Measurements from ENCODE around the gene GRK5.

DNA sequence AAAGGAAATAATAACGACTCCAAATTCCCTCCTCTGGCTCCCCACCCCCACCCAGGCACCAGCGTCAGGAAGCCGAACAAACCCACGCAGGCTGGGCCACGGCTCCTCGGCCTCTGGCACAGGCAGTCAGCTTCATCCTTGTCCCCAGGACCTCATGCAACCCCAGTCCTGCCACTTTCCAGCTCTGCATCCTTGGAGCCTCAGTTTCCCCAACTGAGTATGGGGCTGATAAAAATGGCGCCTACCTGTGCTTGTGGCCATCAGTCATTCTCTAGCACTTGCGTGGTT lies 198.1 kb downstream of the GRK5 start:
- TF ChIP-seq CTCF (IDR thresholded peaks at IDR 0.05) (no peak), ATF1 (CRISPR knock-in tag; IDR thresholded peaks at IDR 0.05) (no peak)
- TF ChIP-seq, protein P1, sequence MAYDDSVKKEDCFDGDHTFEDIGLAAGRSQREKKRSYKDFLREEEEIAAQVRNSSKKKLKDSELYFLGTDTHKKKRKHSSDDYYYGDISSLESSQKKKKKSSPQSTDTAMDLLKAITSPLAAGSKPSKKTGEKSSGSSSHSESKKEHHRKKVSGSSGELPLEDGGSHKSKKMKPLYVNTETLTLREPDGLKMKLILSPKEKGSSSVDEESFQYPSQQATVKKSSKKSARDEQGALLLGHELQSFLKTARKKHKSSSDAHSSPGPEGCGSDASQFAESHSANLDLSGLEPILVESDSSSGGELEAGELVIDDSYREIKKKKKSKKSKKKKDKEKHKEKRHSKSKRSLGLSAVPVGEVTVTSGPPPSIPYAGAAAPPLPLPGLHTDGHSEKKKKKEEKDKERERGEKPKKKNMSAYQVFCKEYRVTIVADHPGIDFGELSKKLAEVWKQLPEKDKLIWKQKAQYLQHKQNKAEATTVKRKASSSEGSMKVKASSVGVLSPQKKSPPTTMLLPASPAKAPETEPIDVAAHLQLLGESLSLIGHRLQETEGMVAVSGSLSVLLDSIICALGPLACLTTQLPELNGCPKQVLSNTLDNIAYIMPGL (CRISPR knock-in tag; IDR thresholded peaks at IDR 0.05) = no peak
